Tibial nerve (tissue), 4 donors: ENCODE results near the gene IFT20. TPM values are rescaled to one million over a fixed set of nuclear protein-coding genes. Genes with fewer than 3 reads are reported as not detected.

Experiments
- DNase-seq, 2 donors: peaks; one replicate each; pipeline ENCODE4 v3.0.0-alpha.2; 2019; ENCODE audit warnings: low spot score in 2 of 2
- H3K27ac ChIP-seq, 4 donors: fragments of 200-600 bp; sonication (generic) in 3 of 4; one replicate each; pipeline ENCODE4 v1.5.1; 2017 to 2019; ENCODE audit warnings: mild to moderate bottlenecking in 1 of 4
- H3K27me3 ChIP-seq, 2 donors: fragments of 200-600 bp; sonication (generic) in 1 of 2; one replicate each; pipeline versions ENCODE4 v1.5.1 to v1.6.0; 2017 to 2019
- H3K36me3 ChIP-seq, 3 donors: fragments of 200-600 bp; sonication (generic); one replicate each; pipeline ENCODE4 v1.5.1; 2018 to 2019
- H3K4me1 ChIP-seq, 4 donors: fragments of 200-600 bp; sonication (generic) in 3 of 4; one replicate each; pipeline ENCODE4 v1.5.1; 2017 to 2019
- H3K4me3 ChIP-seq, 4 donors: fragments of 200-600 bp; sonication (generic) in 3 of 4; one replicate each; pipeline ENCODE4 v1.5.1; 2017 to 2019; ENCODE audit warnings: mild to moderate bottlenecking in 1 of 4, moderate library complexity in 1 of 4
- H3K9me3 ChIP-seq, 4 donors: fragments of 200-600 bp; sonication (generic) in 3 of 4; one replicate each; pipeline ENCODE4 v1.5.1; 2017 to 2019
- EP300 ChIP-seq, 2 donors: sonication (generic); formaldehyde crosslinking; IDR thresholded peaks; one replicate each; pipeline ENCODE4 v1.6.1; 2017; ENCODE audit warnings: antibody characterized with exemption in 2 of 2, mild to moderate bottlenecking in 1 of 2
- POLR2A ChIP-seq, 2 donors: fragments of 450-650 bp; IDR thresholded peaks; one replicate each; pipeline ENCODE4 v1.6.1; 2017; ENCODE audit warnings: antibody characterized with exemption in 2 of 2, mild to moderate bottlenecking in 2 of 2, moderate library complexity in 2 of 2
- WGBS, 2 donors: methylation state at CpG; one replicate each; pipeline ENCODE4 v1.1.5; 2018; 5-methylcytosine and 5-hydroxymethylcytosine counted together
- total RNA-seq, 4 donors: library from RNA; depleted of rRNA; stranded (reverse); fragments of >200 nt; gene quantifications; one replicate each; pipeline ENCODE4 v1.1.0, GENCODE V29; 2016
- TF ChIP-seq, protein P1 (sequence below), 5 experiments: fragments of 200-600 bp in 3 of 5; fragments of 450-650 bp in 2 of 5; sonication (generic) in 3 of 5; IDR thresholded peaks; one replicate each; pipeline ENCODE4 v1.5.1; 2016 to 2019; ENCODE audit warnings: antibody characterized with exemption in 5 of 5, mild to moderate bottlenecking in 3 of 5, moderate library complexity in 2 of 5

The IFT20 gene
- total RNA-seq, 4 donors from 2014 or later = 34.8 to 50.3 (median 43.9) TPM

- Histone ChIP-seq H3K4me3 (no peak overlapping the region), H3K27ac (no peak overlapping the region), H3K36me3 (peaks cover 0 to 65% (median 5%) of the 10 kb centered on the region in 3 donors), H3K9me3 (no peaks in the 10 kb centered on the region), H3K27me3 (no peaks in the 10 kb centered on the region), H3K4me1 (no peaks in the 10 kb centered on the region)
- no peak for TF ChIP-seq EP300 (IDR thresholded peaks at IDR 0.05)
- TF ChIP-seq, protein P1, sequence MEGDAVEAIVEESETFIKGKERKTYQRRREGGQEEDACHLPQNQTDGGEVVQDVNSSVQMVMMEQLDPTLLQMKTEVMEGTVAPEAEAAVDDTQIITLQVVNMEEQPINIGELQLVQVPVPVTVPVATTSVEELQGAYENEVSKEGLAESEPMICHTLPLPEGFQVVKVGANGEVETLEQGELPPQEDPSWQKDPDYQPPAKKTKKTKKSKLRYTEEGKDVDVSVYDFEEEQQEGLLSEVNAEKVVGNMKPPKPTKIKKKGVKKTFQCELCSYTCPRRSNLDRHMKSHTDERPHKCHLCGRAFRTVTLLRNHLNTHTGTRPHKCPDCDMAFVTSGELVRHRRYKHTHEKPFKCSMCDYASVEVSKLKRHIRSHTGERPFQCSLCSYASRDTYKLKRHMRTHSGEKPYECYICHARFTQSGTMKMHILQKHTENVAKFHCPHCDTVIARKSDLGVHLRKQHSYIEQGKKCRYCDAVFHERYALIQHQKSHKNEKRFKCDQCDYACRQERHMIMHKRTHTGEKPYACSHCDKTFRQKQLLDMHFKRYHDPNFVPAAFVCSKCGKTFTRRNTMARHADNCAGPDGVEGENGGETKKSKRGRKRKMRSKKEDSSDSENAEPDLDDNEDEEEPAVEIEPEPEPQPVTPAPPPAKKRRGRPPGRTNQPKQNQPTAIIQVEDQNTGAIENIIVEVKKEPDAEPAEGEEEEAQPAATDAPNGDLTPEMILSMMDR (IDR thresholded peaks at IDR 0.05) = no peak
- WGBS, 2 donors = 86 to 90% methylated on average over 9 of the region's 9 CpGs
- no peak for DNase-seq
These were observed 8.2 kb downstream of the IFT20 start for GRCh38 chr17:28327031-28327607.

DNA sequence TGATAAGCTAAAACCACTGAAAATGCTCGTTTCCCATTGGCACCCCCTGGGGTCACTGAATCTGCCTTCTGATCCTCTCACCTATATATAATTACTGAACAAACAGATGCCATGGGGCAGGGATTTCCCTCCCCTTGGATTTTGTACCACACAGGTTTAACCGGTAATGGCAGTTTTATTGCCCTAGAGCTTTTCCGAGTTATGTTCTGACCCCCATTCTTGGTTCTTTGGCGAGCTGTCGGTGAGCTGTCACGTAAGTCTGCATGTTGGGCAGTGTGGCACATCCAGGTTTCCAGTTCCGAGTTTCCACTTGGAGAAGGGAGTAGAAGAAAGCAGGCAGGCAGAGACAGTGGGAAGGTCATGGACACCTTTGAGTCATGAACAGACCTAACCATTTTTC is 9.2 kb downstream of the IFT20 start:
- 75 to 85% methylated on average over 7 of the region's 7 CpGs for WGBS, 2 donors
- H3K36me3 ChIP-seq = peaks cover 0 to 55% (median 5%) of the 10 kb centered on the region in 3 donors
- TF ChIP-seq, protein P1 (IDR thresholded peaks at IDR 0.05) = no peak
- TF ChIP-seq POLR2A (IDR thresholded peaks at IDR 0.05) (no peak), EP300 (IDR thresholded peaks at IDR 0.05) (no peak)

DNA sequence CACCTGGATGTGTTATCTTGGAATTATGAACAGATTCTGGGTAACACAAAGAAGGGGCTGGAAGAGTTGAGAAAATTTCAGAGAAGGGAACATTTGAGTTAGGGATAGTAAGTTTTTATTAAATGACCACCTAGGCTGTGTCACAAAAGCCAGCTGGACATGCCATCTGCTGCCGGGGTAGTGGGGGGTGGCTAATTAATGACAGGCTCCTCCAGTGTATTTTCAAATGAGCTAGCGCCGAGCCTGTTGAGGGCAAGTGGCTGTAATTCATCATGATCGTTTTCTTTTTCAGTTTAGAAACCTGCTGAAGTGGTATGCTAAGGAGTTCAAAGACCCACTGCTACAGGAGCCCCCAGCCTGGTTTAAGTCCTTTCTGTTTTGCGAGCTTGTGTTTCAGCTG is 10.1 kb downstream of the IFT20 start:
- Histone ChIP-seq H3K4me3 (no peak overlapping the region), H3K27me3 (no peaks in the 10 kb centered on the region), H3K9me3 (no peaks in the 10 kb centered on the region), H3K36me3 (peaks cover 0 to 46% (median 5%) of the 10 kb centered on the region in 3 donors), H3K4me1 (peaks cover 0 to 2% (median under 1%) of the 10 kb centered on the region in 4 donors), H3K27ac (no peak overlapping the region)
- 57% methylated on average over 5 of the region's 5 CpGs for WGBS, 2 donors
- TF ChIP-seq POLR2A (IDR thresholded peaks at IDR 0.05) (no peak), EP300 (IDR thresholded peaks at IDR 0.05) (no peak)
- TF ChIP-seq, protein P1 (IDR thresholded peaks at IDR 0.05) = no peak
- DNase-seq = no peak

More for the DNA sequence above, 9.2 kb downstream of the IFT20 start:
- DNase-seq = no peak
- Histone ChIP-seq H3K4me1 (no peaks in the 10 kb centered on the region), H3K27me3 (no peaks in the 10 kb centered on the region), H3K4me3 (no peak overlapping the region), H3K9me3 (no peaks in the 10 kb centered on the region), H3K27ac (no peak overlapping the region)

DNA sequence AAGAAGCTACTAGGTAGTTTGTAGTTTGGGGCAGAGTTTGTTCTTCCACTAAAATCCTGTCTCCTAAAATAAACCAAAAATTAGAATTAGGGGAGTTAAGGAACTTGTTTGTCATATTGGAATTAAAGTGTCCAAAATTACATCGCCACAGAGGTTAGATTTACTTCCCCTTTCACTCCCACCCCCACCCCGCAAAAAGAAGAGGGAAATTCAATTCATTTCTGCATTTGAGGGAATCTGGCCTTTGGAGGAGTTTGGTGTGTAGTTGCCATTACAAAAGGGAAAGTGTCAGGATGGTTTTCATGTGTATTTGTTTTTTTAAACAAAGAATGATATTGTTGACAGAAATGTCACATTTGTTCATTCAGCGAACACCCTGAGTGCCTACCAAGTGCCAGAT is 10.5 kb downstream of the IFT20 start:
- 74 to 80% methylated on average over 3 of the region's 3 CpGs for WGBS, 2 donors
- no peak overlapping the region for H3K4me3 ChIP-seq
- peaks cover 0 to 42% (median 5%) of the 10 kb centered on the region in 3 donors for H3K36me3 ChIP-seq
- TF ChIP-seq, protein P1 (IDR thresholded peaks at IDR 0.05) = no peak
- TF ChIP-seq POLR2A (IDR thresholded peaks at IDR 0.05) = no peak
- TF ChIP-seq EP300 (IDR thresholded peaks at IDR 0.05) = no peak
- peaks cover 0 to 6% (median 5%) of the 10 kb centered on the region in 4 donors for H3K4me1 ChIP-seq
- H3K27me3 ChIP-seq = no peaks in the 10 kb centered on the region
- no peak for DNase-seq
- H3K9me3 ChIP-seq = no peaks in the 10 kb centered on the region
- H3K27ac ChIP-seq = no peak overlapping the region

GRCh38 chr17:28324267-28324745 is 11.0 kb downstream of the IFT20 start:
- Histone ChIP-seq H3K27me3 (no peaks in the 10 kb centered on the region), H3K4me3 (no peak overlapping the region), H3K4me1 (peaks cover 0 to 11% (median 8%) of the 10 kb centered on the region in 4 donors), H3K27ac (no peak overlapping the region), H3K9me3 (no peaks in the 10 kb centered on the region), H3K36me3 (peaks cover 0 to 38% (median 3%) of the 10 kb centered on the region in 3 donors)
- TF ChIP-seq, protein P1 (IDR thresholded peaks at IDR 0.05) = no peak
- TF ChIP-seq POLR2A (IDR thresholded peaks at IDR 0.05) = no peak
- no peak for TF ChIP-seq EP300 (IDR thresholded peaks at IDR 0.05)
- WGBS, 2 donors = 76 to 78% methylated on average over 5 of the region's 5 CpGs
- no peak for DNase-seq
